GM12878 (cell line): ENCODE data around the gene SIAH2. TPM values are rescaled to one million over a fixed set of nuclear protein-coding genes. Genes with fewer than 3 reads are reported as not detected.

ENCODE experiments used
- ATAC-seq: fragments of 200-7000 bp; cut with Tn5 transposase; 3 replicates; pipeline ENCODE4 v1.9.1; 2020; ENCODE audit warnings: mild to moderate bottlenecking, moderate library complexity
- BruUV-seq: library from RNA; stranded (reverse); fragments of 400-500 nt; replicated peaks from 2 replicates; lab custom pipeline; 2021; lab: Mats Ljungman, UMichigan
- CTCF ChIA-PET: fragments of 300-600 bp; sonication (Branson Sonifier 250); formaldehyde crosslinking; extraction: SDS; loops from one replicate; lab custom pipeline; 2021; ENCODE audit warnings: inconsistent platforms; lab: Yijun Ruan, JAX
- POLR2A ChIA-PET: fragments of 350-600 bp; formaldehyde crosslinking; extraction: SDS; loops from one replicate; lab custom pipeline; 2021; ENCODE audit warnings: inconsistent platforms; lab: Charles Lee
- RAD21 ChIA-PET: fragments of 300-600 bp; sonication (Branson Sonifier 250); formaldehyde crosslinking; loops from one replicate; lab custom pipeline; 2023; ENCODE audit warnings: antibody characterized with exemption; ENCODE audit not compliant: unreplicated experiment; lab: Charles Lee
- SMC1A ChIA-PET: fragments of 300-600 bp; sonication (Branson Sonifier 250); formaldehyde crosslinking; loops from one replicate; lab custom pipeline; 2023; ENCODE audit not compliant: unreplicated experiment, uncharacterized antibody; lab: Charles Lee
- DNase-seq: peaks from one replicate; pipeline ENCODE4 v3.0.0-alpha.2; 2011; ENCODE audit warnings: low read depth, low spot score
- FAIRE-seq: peaks from 3 replicates; lab custom pipeline; 2011; peaks lifted over from hg19 to GRCh38; lab: Jason Lieb, UNC
- H2AFZ ChIP-seq: 2 replicates; pipeline ENCODE4 v1.6.0; 2011; ENCODE audit warnings: low read depth, low read length, control low read depth; ENCODE audit not compliant: control insufficient read depth
- H3K27ac ChIP-seq: 2 replicates; pipeline ENCODE4 v1.5.1; 2011; ENCODE audit warnings: control low read depth; ENCODE audit not compliant: control insufficient read depth, insufficient read depth
- H3K27me3 ChIP-seq, 2 experiments: replicated peaks in 1 of 2; 2 replicates each; pipeline versions ENCODE4 v1.6.0 to v1.6.1; 2011; ENCODE audit warnings: low read length in 1 of 2; ENCODE audit not compliant: control insufficient read depth in 2 of 2, insufficient read depth in 2 of 2
- H3K36me3 ChIP-seq, 2 experiments: 2 replicates each; pipeline ENCODE4 v1.5.1; 2011; ENCODE audit warnings: low read length in 1 of 2; ENCODE audit not compliant: control insufficient read depth in 2 of 2, insufficient read depth in 2 of 2
- H3K4me1 ChIP-seq: 2 replicates; pipeline ENCODE4 v1.6.1; 2011; ENCODE audit warnings: mild to moderate bottlenecking, low read length, moderate library complexity, mixed read lengths; ENCODE audit not compliant: control insufficient read depth, insufficient read depth
- H3K4me2 ChIP-seq: 2 replicates; pipeline ENCODE4 v1.6.0; 2011; ENCODE audit warnings: control low read depth; ENCODE audit not compliant: control insufficient read depth, insufficient read depth
- H3K4me3 ChIP-seq: fragments of 200-600 bp; sonication (generic); 2 replicates; pipeline ENCODE4 v1.5.1; 2016
- H3K79me2 ChIP-seq: 2 replicates; pipeline ENCODE4 v1.6.0; 2011; ENCODE audit warnings: low read length; ENCODE audit not compliant: control insufficient read depth, insufficient read depth
- H3K9ac ChIP-seq: 2 replicates; pipeline ENCODE4 v1.8.0; 2011; ENCODE audit warnings: low read length, control low read depth, mixed read lengths; ENCODE audit not compliant: control insufficient read depth, insufficient read depth
- H3K9me3 ChIP-seq: replicated peaks from 3 replicates; pipeline ENCODE4 v1.5.1; 2011; ENCODE audit warnings: mild to moderate bottlenecking, low read length; ENCODE audit not compliant: control insufficient read depth, insufficient read depth
- H4K20me1 ChIP-seq: 2 replicates; pipeline ENCODE4 v1.6.0; 2011; ENCODE audit not compliant: control insufficient read depth, insufficient read depth
- ASH2L ChIP-seq: fragments of 300-600, 200-600 bp; sonication (generic); IDR thresholded peaks from 2 replicates; pipeline ENCODE4 v1.6.1; 2017; ENCODE audit warnings: low read depth, mild to moderate bottlenecking, borderline replicate concordance
- BACH1 ChIP-seq: fragments of 450-650 bp; IDR thresholded peaks from 2 replicates; pipeline ENCODE4 v1.6.1; 2017; ENCODE audit warnings: mild to moderate bottlenecking, borderline replicate concordance
- BCLAF1 ChIP-seq: fragments of 450-650 bp; IDR thresholded peaks from 2 replicates; pipeline ENCODE4 v1.6.1; 2017; ENCODE audit warnings: antibody characterized with exemption, mild to moderate bottlenecking, moderate library complexity
- BMI1 ChIP-seq: fragments of 450-650 bp; IDR thresholded peaks from 2 replicates; pipeline ENCODE4 v1.6.1; 2016; ENCODE audit warnings: mild to moderate bottlenecking, moderate library complexity, borderline replicate concordance
- CBX5 ChIP-seq: sonication (generic); IDR thresholded peaks from 2 replicates; pipeline ENCODE4 v1.6.1; 2016; ENCODE audit warnings: low read depth, moderate library complexity, mild to moderate bottlenecking, inconsistent platforms
- CEBPB ChIP-seq, 2 experiments: fragments of 150-350 bp in 1 of 2; IDR thresholded peaks; 2 replicates each; pipeline ENCODE4 v1.6.1; 2012 to 2014; ENCODE audit warnings: low read depth in 2 of 2, low read length in 2 of 2, borderline replicate concordance in 1 of 2, inconsistent platforms in 1 of 2
- CHD4 ChIP-seq: fragments of 200-600 bp; sonication (generic); IDR thresholded peaks from 2 replicates; pipeline ENCODE4 v1.6.1; 2016; ENCODE audit warnings: mild to moderate bottlenecking
- E4F1 ChIP-seq: fragments of 450-650 bp; IDR thresholded peaks from 2 replicates; pipeline ENCODE4 v1.6.1; 2018; ENCODE audit warnings: borderline replicate concordance, mild to moderate bottlenecking; ENCODE audit not compliant: partially characterized antibody
- EZH2 ChIP-seq: IDR thresholded peaks from 2 replicates; pipeline ENCODE4 v1.6.1; 2012; ENCODE audit warnings: low read depth, mild to moderate bottlenecking, control low read depth, inconsistent platforms, low read length, borderline replicate concordance; ENCODE audit not compliant: control insufficient read depth
- HDAC6 ChIP-seq: fragments of 200-600 bp; sonication (generic); IDR thresholded peaks from one replicate; pipeline ENCODE4 v1.8.0; 2017; ENCODE audit warnings: antibody characterized with exemption; ENCODE audit not compliant: unreplicated experiment
- LARP7 ChIP-seq: fragments of 450-650 bp; IDR thresholded peaks from 2 replicates; pipeline ENCODE4 v1.6.1; 2017; ENCODE audit warnings: mild to moderate bottlenecking
- MAX ChIP-seq: IDR thresholded peaks from 2 replicates; pipeline ENCODE4 v1.6.1; 2012; ENCODE audit warnings: low read depth, low read length, improper control_type of control experiment
- MLLT1 ChIP-seq: fragments of 450-650 bp; IDR thresholded peaks from 2 replicates; pipeline ENCODE4 v1.6.1; 2016; ENCODE audit warnings: mild to moderate bottlenecking
- POLR2AphosphoS5 ChIP-seq: IDR thresholded peaks from 2 replicates; pipeline ENCODE4 v1.6.1; 2011; ENCODE audit warnings: mild to moderate bottlenecking, low read length, inconsistent platforms
- SP1 ChIP-seq: IDR thresholded peaks from one replicate; pipeline ENCODE4 v1.6.1; 2011; ENCODE audit warnings: low read depth, low read length
- SPI1 ChIP-seq: IDR thresholded peaks from 2 replicates; pipeline ENCODE4 v1.6.1; 2011; ENCODE audit warnings: low read depth, mild to moderate bottlenecking, low read length, moderate library complexity, borderline replicate concordance; ENCODE audit not compliant: insufficient read depth
- TAF1 ChIP-seq: IDR thresholded peaks from 2 replicates; pipeline ENCODE4 v1.6.1; 2011; ENCODE audit warnings: mild to moderate bottlenecking, low read depth, low read length, borderline replicate concordance
- ZNF24 ChIP-seq: fragments of 450-650 bp; IDR thresholded peaks from 2 replicates; pipeline ENCODE4 v1.6.1; 2017; ENCODE audit warnings: antibody characterized with exemption, mild to moderate bottlenecking
- WGBS: methylation state at CpG from one replicate; pipeline ENCODE4 v1.1.6; 2016; ENCODE audit warnings: low lambda C conversion rate; ENCODE audit not compliant: insufficient replicate concordance, insufficient coverage; ENCODE audit errors: missing lambda C conversion rate; 5-methylcytosine and 5-hydroxymethylcytosine counted together
- in situ Hi-C: fragments of 300-500 bp; cut with MboI; formaldehyde crosslinking; loops from 9 replicates; pipeline ENCODE4 v1.14.3; 2018; ENCODE audit warnings: mixed read lengths
- intact Hi-C: fragments of 100-400 bp; cut with micrococcal nuclease; formaldehyde crosslinking; loops from one replicate; pipeline ENCODE4 v1.14.2; 2022; ENCODE audit not compliant: unreplicated experiment
- polyA plus RNA-seq, 11 experiments: library from polyadenylated mRNA; depleted of rRNA in 4 of 11; unstranded in 6 of 11; stranded (reverse) in 5 of 11; fragments of >200 nt; fragmentation: Nextera tagmentation in 4 of 11; fragmentation: Illumina TruSeq in 1 of 11; extraction: Ambion mirVana in 4 of 11; extraction: Trizol in 1 of 11; gene quantifications; 1 replicate in 1 of 11; 2 replicates in 10 of 11; pipeline versions ENCODE4 v1.2.1 to v1.2.3, GENCODE V29; 2011 to 2016; ENCODE audit warnings: inconsistent platforms in 2 of 11, missing spikeins in 2 of 11, low read depth in 1 of 11
- total RNA-seq, 4 experiments: library from RNA; depleted of rRNA in 3 of 4; stranded (reverse); fragments of >200 nt in 3 of 4; fragmentation: Illumina TruSeq in 1 of 4; extraction: Trizol in 1 of 4; gene quantifications; 2 replicates each; pipeline versions ENCODE4 v1.2.1 to v1.2.3, GENCODE V29; 2013 to 2021

SIAH2 gene
- total and polyA plus RNA-seq, 10 of the 15 experiments (the other 5 are each of a cell fraction or from before 2014, with no cell fraction given) = 3.3 to 51.5 (median 29.7) TPM

GRCh38 chr3:150742141-150742523, 20.8 kb downstream of the SIAH2 start:
- peaks cover 48% of the 10 kb centered on the region for H3K4me1 ChIP-seq
- no peak overlapping the region for H2AFZ ChIP-seq
- peaks cover 2 to 8% of the 10 kb centered on the region in 2 experiments for H3K36me3 ChIP-seq
- CTCF ChIA-PET = no interaction called here
- no peaks in the 10 kb centered on the region for H3K27me3 ChIP-seq
- H3K27ac ChIP-seq = no peak overlapping the region
- no TSS peak for BruUV-seq
- intact Hi-C loops = no loop called here
- TF ChIP-seq SP1 (no peak), MLLT1 (no peak), HDAC6 (no peak), BACH1 (no peak), ZNF24 (no peak), CBX5 (no peak), MAX (no peak), SPI1 (no peak), POLR2AphosphoS5 (no peak), ASH2L (no peak), TAF1 (no peak), CHD4 (no peak), EZH2 (no peak), BMI1 (no peak), LARP7 (no peak), CEBPB (IDR thresholded peaks at IDR 0.05; ENCODE audit: borderline replicate concordance in 1 of 2, low read depth in 2 of 2, low read length in 2 of 2) (no peak), E4F1 (no peak), BCLAF1 (no peak)
- no peak overlapping the region for H3K9ac ChIP-seq
- no peak for FAIRE-seq
- in situ Hi-C loops = no loop called here
- SMC1A ChIA-PET = interaction anchor here (1.9 kb wide), 1 partner anchor 19 kb away, joined by 7 read pairs; no protein-coding TSS in a partner anchor
- RAD21 ChIA-PET = interaction anchor here (1.0 kb wide), 1 partner anchor 192 kb away, joined by 3 read pairs; no protein-coding TSS in a partner anchor
- 98% methylated on average over 15 of the region's 15 CpGs for WGBS
- H3K4me3 ChIP-seq = no peak overlapping the region
- no peak for ATAC-seq
- H3K4me2 ChIP-seq = no peak overlapping the region
- H3K79me2 ChIP-seq = peaks cover 51% of the 10 kb centered on the region
- POLR2A ChIA-PET = interaction anchor here (1.1 to 1.2 kb wide), 3 partner anchors 9 to 24 kb away, joined by 3 read pairs; no protein-coding TSS in a partner anchor
- H4K20me1 ChIP-seq = no peaks in the 10 kb centered on the region
- no peaks in the 10 kb centered on the region for H3K9me3 ChIP-seq
- DNase-seq = no peak
